HepG2 (cell line): ENCODE results near the gene CEP68. TPM values are rescaled to one million over a fixed set of nuclear protein-coding genes. Genes with fewer than 3 reads are reported as not detected.

Experiments
- CBFB ChIP-seq: sonication (generic); formaldehyde crosslinking; IDR thresholded peaks from 2 replicates; pipeline ENCODE4 v1.4.0; 2020; ENCODE audit warnings: missing genetic modification reagents
- ELF1 ChIP-seq: sonication (generic); formaldehyde crosslinking; IDR thresholded peaks from 2 replicates; pipeline ENCODE4 v1.4.0; 2020; ENCODE audit warnings: missing genetic modification reagents
- JUND ChIP-seq: sonication (generic); formaldehyde crosslinking; IDR thresholded peaks from 2 replicates; pipeline ENCODE4 v1.8.0; 2022; ENCODE audit warnings: mild to moderate bottlenecking, missing genetic modification reagents
- KDM2A ChIP-seq: sonication (generic); formaldehyde crosslinking; IDR thresholded peaks from 2 replicates; pipeline ENCODE4 v1.4.0; 2020; ENCODE audit warnings: low read depth, missing genetic modification reagents, borderline replicate concordance
- MAFG ChIP-seq: sonication (generic); formaldehyde crosslinking; IDR thresholded peaks from 2 replicates; pipeline ENCODE4 v1.5.1; 2020; ENCODE audit warnings: mild to moderate bottlenecking, missing genetic modification reagents
- MIER3 ChIP-seq: IDR thresholded peaks from 2 replicates; pipeline ENCODE4 v1.6.1; 2016; ENCODE audit warnings: missing compliant biosample characterization, borderline replicate concordance
- NCOA2 ChIP-seq: sonication (generic); formaldehyde crosslinking; IDR thresholded peaks from 2 replicates; pipeline ENCODE4 v1.8.0; 2022; ENCODE audit warnings: inconsistent platforms
- NFYC ChIP-seq: IDR thresholded peaks from 2 replicates; pipeline ENCODE4 v1.6.1; 2016; ENCODE audit warnings: missing genetic modification reagents, missing compliant biosample characterization
- SMAD3 ChIP-seq: sonication (generic); formaldehyde crosslinking; IDR thresholded peaks from 2 replicates; pipeline ENCODE4 v1.4.0; 2020; ENCODE audit warnings: missing genetic modification reagents
- SYNCRIP ChIP-seq: fragments of 200-400 bp; formaldehyde crosslinking; IDR thresholded peaks from 2 replicates; pipeline ENCODE4 v1.6.1; 2018; ENCODE audit warnings: mild to moderate bottlenecking, low read depth, low read length; ENCODE audit not compliant: insufficient read depth
- TSC22D2 ChIP-seq: sonication (generic); formaldehyde crosslinking; IDR thresholded peaks from 2 replicates; pipeline ENCODE4 v1.5.1; 2020; ENCODE audit warnings: missing genetic modification reagents, mild to moderate bottlenecking, borderline replicate concordance
- ZFP36 ChIP-seq: fragments of 150-350 bp; IDR thresholded peaks from 2 replicates; pipeline ENCODE4 v1.6.1; 2018; ENCODE audit warnings: borderline replicate concordance, low read length, low read depth; ENCODE audit not compliant: partially characterized antibody
- ZNF367 ChIP-seq: sonication (generic); formaldehyde crosslinking; IDR thresholded peaks from 2 replicates; pipeline ENCODE4 v1.4.0; 2020; ENCODE audit warnings: missing genetic modification reagents, borderline replicate concordance
- ZNF570 ChIP-seq: sonication (generic); formaldehyde crosslinking; IDR thresholded peaks from 2 replicates; pipeline ENCODE4 v1.4.0; 2020; ENCODE audit warnings: mild to moderate bottlenecking, missing genetic modification reagents, borderline replicate concordance
- ZNF768 ChIP-seq: sonication (generic); formaldehyde crosslinking; IDR thresholded peaks from 2 replicates; pipeline ENCODE4 v1.4.0; 2020; ENCODE audit warnings: missing genetic modification reagents
- ZSCAN9 ChIP-seq: IDR thresholded peaks from 2 replicates; pipeline ENCODE4 v1.6.1; 2016; ENCODE audit warnings: borderline replicate concordance
- polyA plus RNA-seq, 8 experiments: library from polyadenylated mRNA; depleted of rRNA in 3 of 8; stranded (reverse) in 7 of 8; unstranded in 1 of 8; fragments of >200 nt; fragmentation: Illumina TruSeq in 4 of 8; extraction: Trizol in 4 of 8; gene quantifications; 2 replicates each; pipeline versions ENCODE4 v1.2.1 to v1.2.3, GENCODE V29; 2011 to 2016; ENCODE audit warnings: low read depth in 4 of 8, missing spikeins in 1 of 8, mixed read lengths in 1 of 8; ENCODE audit not compliant: insufficient read depth in 1 of 8
- total RNA-seq, 5 experiments: library from RNA; depleted of rRNA; stranded (reverse); fragments of >200 nt; fragmentation: Illumina TruSeq; extraction: Trizol; gene quantifications; 2 replicates each; pipeline ENCODE4 v1.2.3, GENCODE V29; 2016; ENCODE audit warnings: low read depth in 1 of 5
- TF ChIP-seq, protein P1 (sequence below): sonication (generic); formaldehyde crosslinking; conservative IDR thresholded peaks from 2 replicates; pipeline ENCODE4 v1.8.0; 2022; ENCODE audit warnings: missing genetic modification reagents
- TF ChIP-seq, protein P2 (sequence below), 2 experiments: sonication (generic) in 1 of 2; formaldehyde crosslinking in 1 of 2; IDR thresholded peaks; 2 replicates each; pipeline versions ENCODE4 v1.4.0 to v1.6.1; 2018 to 2020; ENCODE audit warnings: missing genetic modification reagents in 2 of 2, borderline replicate concordance in 1 of 2, low read depth in 1 of 2, mild to moderate bottlenecking in 1 of 2, missing biosample characterization in 1 of 2
- TF ChIP-seq, protein P3 (sequence below): IDR thresholded peaks from 2 replicates; pipeline ENCODE4 v1.6.1; 2016; ENCODE audit warnings: low read depth, borderline replicate concordance
- TF ChIP-seq, protein P4 (sequence below): IDR thresholded peaks from 2 replicates; pipeline ENCODE4 v1.4.0; 2020; ENCODE audit warnings: mild to moderate bottlenecking, missing genetic modification reagents

The CEP68 gene
- total and polyA plus RNA-seq, 2 of the 13 experiments (the other 11 are each of a cell fraction or from before 2014, with no cell fraction given): 5.7 to 9.3 TPM

DNA sequence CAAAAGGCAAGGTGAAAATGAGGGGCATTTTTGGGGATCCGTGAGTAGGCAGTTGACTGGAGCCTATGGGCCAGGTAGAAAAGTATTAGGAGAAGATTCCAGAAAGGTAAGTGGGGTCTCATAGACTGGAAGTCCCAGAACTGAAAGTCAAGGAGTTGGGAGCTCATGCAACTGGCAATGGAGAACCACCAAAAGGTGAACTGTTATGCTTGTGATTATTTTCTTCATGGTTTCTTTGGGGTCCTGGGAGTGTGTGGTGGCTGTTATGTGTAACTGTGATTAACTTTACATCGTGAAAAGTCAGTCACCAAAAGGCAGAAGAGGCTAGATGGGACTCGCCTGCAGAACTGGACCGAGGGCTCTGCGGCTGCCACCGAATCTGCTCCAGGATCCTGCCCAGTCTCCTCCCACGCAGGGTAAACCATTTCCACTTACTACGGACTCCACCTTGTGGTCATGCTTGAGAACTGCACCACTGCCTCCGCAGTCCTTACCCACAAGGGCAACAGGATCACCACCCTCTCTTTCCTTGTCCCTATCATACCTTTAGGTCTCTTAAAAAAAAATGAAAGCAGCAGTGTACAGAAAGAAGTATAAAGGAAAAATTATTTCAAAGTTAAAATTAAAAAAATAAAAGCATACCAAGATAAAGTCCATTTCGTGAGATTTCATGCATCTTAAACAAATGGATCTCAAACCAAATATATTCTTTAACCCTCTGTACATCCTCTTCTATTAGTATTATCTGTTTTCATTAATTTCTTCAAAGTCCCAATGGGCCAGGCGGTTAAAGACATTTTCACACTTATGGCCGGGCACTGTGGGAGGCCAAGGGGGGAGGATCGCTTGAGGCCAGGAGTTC, 15.6 kb upstream of the CEP68 start (continued):
- TF ChIP-seq NFYC (CRISPR knock-in tag) (0 out of 2 replicates have a peak, but pooled peaks have one; percentile 12), TSC22D2 (CRISPR knock-in tag) (peak; percentile 76; the same call in 1 of the 2 replicates), SYNCRIP (no peak), ELF1 (CRISPR knock-in tag) (0 out of 2 replicates have a peak, but pooled peaks have one; percentile 24), NCOA2 (peak; percentile 59; the same call in 1 of the 2 replicates), CBFB (peak; percentile 52; the same call in 1 of the 2 replicates), ZNF768 (CRISPR knock-in tag) (0 out of 2 replicates have a peak, but pooled peaks have one; percentile 33), KDM2A (CRISPR knock-in tag) (peak; percentile 79), ZNF570 (no peak), MAFG (CRISPR knock-in tag) (no peak), ZNF367 (CRISPR knock-in tag) (no peak), SMAD3 (CRISPR knock-in tag) (0 out of 2 replicates have a peak, but pooled peaks have one; percentile 41), JUND (CRISPR knock-in tag) (no peak), ZSCAN9 (CRISPR knock-in tag) (peak; percentile 82), ZFP36 (no peak), MIER3 (CRISPR knock-in tag) (peak; percentile 73; the same call in 1 of the 2 replicates)
- TF ChIP-seq, protein P1, sequence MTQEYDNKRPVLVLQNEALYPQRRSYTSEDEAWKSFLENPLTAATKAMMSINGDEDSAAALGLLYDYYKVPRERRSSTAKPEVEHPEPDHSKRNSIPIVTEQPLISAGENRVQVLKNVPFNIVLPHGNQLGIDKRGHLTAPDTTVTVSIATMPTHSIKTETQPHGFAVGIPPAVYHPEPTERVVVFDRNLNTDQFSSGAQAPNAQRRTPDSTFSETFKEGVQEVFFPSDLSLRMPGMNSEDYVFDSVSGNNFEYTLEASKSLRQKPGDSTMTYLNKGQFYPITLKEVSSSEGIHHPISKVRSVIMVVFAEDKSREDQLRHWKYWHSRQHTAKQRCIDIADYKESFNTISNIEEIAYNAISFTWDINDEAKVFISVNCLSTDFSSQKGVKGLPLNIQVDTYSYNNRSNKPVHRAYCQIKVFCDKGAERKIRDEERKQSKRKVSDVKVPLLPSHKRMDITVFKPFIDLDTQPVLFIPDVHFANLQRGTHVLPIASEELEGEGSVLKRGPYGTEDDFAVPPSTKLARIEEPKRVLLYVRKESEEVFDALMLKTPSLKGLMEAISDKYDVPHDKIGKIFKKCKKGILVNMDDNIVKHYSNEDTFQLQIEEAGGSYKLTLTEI (CRISPR knock-in tag): no peak
- TF ChIP-seq, protein P2, sequence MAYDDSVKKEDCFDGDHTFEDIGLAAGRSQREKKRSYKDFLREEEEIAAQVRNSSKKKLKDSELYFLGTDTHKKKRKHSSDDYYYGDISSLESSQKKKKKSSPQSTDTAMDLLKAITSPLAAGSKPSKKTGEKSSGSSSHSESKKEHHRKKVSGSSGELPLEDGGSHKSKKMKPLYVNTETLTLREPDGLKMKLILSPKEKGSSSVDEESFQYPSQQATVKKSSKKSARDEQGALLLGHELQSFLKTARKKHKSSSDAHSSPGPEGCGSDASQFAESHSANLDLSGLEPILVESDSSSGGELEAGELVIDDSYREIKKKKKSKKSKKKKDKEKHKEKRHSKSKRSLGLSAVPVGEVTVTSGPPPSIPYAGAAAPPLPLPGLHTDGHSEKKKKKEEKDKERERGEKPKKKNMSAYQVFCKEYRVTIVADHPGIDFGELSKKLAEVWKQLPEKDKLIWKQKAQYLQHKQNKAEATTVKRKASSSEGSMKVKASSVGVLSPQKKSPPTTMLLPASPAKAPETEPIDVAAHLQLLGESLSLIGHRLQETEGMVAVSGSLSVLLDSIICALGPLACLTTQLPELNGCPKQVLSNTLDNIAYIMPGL (CRISPR knock-in tag; IDR thresholded peaks at IDR 0.05; ENCODE audit: borderline replicate concordance in 1 of 2, low read depth in 1 of 2): peak; percentile 49 to 82; a peak in 3 of 4 replicates
- TF ChIP-seq, protein P3, sequence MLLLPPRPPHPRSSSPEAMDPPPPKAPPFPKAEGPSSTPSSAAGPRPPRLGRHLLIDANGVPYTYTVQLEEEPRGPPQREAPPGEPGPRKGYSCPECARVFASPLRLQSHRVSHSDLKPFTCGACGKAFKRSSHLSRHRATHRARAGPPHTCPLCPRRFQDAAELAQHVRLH (CRISPR knock-in tag): 0 out of 2 replicates have a peak, but pooled peaks have one; percentile 75
- TF ChIP-seq, protein P4, sequence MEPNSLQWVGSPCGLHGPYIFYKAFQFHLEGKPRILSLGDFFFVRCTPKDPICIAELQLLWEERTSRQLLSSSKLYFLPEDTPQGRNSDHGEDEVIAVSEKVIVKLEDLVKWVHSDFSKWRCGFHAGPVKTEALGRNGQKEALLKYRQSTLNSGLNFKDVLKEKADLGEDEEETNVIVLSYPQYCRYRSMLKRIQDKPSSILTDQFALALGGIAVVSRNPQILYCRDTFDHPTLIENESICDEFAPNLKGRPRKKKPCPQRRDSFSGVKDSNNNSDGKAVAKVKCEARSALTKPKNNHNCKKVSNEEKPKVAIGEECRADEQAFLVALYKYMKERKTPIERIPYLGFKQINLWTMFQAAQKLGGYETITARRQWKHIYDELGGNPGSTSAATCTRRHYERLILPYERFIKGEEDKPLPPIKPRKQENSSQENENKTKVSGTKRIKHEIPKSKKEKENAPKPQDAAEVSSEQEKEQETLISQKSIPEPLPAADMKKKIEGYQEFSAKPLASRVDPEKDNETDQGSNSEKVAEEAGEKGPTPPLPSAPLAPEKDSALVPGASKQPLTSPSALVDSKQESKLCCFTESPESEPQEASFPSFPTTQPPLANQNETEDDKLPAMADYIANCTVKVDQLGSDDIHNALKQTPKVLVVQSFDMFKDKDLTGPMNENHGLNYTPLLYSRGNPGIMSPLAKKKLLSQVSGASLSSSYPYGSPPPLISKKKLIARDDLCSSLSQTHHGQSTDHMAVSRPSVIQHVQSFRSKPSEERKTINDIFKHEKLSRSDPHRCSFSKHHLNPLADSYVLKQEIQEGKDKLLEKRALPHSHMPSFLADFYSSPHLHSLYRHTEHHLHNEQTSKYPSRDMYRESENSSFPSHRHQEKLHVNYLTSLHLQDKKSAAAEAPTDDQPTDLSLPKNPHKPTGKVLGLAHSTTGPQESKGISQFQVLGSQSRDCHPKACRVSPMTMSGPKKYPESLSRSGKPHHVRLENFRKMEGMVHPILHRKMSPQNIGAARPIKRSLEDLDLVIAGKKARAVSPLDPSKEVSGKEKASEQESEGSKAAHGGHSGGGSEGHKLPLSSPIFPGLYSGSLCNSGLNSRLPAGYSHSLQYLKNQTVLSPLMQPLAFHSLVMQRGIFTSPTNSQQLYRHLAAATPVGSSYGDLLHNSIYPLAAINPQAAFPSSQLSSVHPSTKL (CRISPR knock-in tag): peak; percentile 68
